Loucy (cell line): ENCODE results near the gene BPI.

Experiments used
- EZH2phosphoT487 ChIP-seq: fragments of 200-600 bp; IDR thresholded peaks from 2 replicates; pipeline ENCODE4 v1.6.1; 2018; ENCODE audit warnings: antibody characterized with exemption, mild to moderate bottlenecking, moderate library complexity, borderline replicate concordance
- TF ChIP-seq, protein P1 (sequence below): fragments of 200-600 bp; sonication (generic); conservative IDR thresholded peaks from 2 replicates; pipeline ENCODE4 v1.5.1; 2014; ENCODE audit warnings: mild to moderate bottlenecking, antibody characterized with exemption, low read length

DNA sequence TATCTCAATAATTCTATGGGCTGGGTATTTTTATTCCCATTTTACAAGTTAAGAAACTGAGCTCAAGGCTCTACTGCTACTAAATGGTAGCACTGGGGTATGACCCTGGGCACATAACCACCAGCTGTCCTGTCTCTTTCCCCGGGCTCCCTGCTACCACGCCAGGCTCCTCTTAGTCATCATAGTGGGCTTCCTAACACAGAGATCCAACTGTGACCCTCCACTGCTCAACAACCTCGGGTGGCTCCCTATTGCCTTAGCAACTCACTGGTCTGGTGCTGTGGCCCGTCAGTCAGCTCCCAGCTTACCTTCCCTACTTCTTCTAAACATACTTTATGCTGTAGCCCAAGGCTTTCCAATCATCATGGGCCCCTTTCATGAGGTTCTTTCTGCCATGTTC, 47.9 kb upstream of the BPI start:
- TF ChIP-seq, protein P1, sequence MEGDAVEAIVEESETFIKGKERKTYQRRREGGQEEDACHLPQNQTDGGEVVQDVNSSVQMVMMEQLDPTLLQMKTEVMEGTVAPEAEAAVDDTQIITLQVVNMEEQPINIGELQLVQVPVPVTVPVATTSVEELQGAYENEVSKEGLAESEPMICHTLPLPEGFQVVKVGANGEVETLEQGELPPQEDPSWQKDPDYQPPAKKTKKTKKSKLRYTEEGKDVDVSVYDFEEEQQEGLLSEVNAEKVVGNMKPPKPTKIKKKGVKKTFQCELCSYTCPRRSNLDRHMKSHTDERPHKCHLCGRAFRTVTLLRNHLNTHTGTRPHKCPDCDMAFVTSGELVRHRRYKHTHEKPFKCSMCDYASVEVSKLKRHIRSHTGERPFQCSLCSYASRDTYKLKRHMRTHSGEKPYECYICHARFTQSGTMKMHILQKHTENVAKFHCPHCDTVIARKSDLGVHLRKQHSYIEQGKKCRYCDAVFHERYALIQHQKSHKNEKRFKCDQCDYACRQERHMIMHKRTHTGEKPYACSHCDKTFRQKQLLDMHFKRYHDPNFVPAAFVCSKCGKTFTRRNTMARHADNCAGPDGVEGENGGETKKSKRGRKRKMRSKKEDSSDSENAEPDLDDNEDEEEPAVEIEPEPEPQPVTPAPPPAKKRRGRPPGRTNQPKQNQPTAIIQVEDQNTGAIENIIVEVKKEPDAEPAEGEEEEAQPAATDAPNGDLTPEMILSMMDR = no peak
- TF ChIP-seq EZH2phosphoT487 = no peak
